Epithelial cell of esophagus (primary cell): ENCODE data around the gene ANKRD33B.
"Not testable (repeated sequence)": the region's sequence is repeated elsewhere in the genome, so short reads cannot be mapped to it uniquely, and the experiment has no call there.

ENCODE experiments used
- DNase-seq: peaks from one replicate; pipeline ENCODE4 v3.0.0; 2010; ENCODE audit warnings: low read depth
- H3K4me3 ChIP-seq: 2 replicates; pipeline ENCODE4 v1.5.1; 2011; ENCODE audit warnings: mild to moderate bottlenecking, low read length, control low read depth
- TF ChIP-seq, protein P1 (sequence below): IDR thresholded peaks from 2 replicates; pipeline ENCODE4 v1.5.1; 2011; ENCODE audit warnings: low read depth, mild to moderate bottlenecking, low read length, control low read depth, inconsistent platforms; ENCODE audit not compliant: insufficient read depth; ENCODE audit errors: missing control alignments

The ANKRD33B gene

GRCh38 chr5:10563945-10564837 is at the start of gene ANKRD33B:
TSS of gene ANKRD33B (plus strand) at chr5:10564070. CDS start at chr5:10564468, 398 bp downstream.
- TF ChIP-seq, protein P1, sequence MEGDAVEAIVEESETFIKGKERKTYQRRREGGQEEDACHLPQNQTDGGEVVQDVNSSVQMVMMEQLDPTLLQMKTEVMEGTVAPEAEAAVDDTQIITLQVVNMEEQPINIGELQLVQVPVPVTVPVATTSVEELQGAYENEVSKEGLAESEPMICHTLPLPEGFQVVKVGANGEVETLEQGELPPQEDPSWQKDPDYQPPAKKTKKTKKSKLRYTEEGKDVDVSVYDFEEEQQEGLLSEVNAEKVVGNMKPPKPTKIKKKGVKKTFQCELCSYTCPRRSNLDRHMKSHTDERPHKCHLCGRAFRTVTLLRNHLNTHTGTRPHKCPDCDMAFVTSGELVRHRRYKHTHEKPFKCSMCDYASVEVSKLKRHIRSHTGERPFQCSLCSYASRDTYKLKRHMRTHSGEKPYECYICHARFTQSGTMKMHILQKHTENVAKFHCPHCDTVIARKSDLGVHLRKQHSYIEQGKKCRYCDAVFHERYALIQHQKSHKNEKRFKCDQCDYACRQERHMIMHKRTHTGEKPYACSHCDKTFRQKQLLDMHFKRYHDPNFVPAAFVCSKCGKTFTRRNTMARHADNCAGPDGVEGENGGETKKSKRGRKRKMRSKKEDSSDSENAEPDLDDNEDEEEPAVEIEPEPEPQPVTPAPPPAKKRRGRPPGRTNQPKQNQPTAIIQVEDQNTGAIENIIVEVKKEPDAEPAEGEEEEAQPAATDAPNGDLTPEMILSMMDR, result no peak
- peak within 1 kb of the TSS; percentile 47 for H3K4me3 ChIP-seq
- DNase-seq, result peak; percentile 46

DNA sequence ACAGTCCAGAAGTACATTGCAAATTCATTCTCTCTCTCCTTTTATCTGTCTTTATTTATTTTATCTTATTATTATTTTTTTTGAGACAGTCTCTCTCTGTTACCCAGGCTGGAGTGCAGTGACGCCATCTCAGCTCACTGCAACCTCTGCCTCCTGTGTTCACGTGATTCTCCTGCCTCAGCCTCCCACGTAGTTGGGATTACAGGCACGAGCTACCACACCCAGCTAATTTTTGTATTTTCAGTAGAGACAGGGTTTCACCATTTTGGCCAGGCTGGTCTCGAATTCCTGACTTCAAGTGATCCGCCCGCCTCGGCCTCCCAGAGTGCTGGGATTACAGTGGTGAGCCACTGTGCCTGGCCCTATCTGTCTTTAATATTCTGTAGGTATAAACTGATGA is 49.3 kb upstream of the ANKRD33B start:
- H3K4me3 ChIP-seq, DNase-seq: not testable (repeated sequence)

GRCh38 chr5:10515492-10515891 is 48.4 kb upstream of the ANKRD33B start:
- H3K4me3 ChIP-seq, result no peak overlapping the region
- DNase-seq, result no peak
- TF ChIP-seq, protein P1, result no peak

DNA sequence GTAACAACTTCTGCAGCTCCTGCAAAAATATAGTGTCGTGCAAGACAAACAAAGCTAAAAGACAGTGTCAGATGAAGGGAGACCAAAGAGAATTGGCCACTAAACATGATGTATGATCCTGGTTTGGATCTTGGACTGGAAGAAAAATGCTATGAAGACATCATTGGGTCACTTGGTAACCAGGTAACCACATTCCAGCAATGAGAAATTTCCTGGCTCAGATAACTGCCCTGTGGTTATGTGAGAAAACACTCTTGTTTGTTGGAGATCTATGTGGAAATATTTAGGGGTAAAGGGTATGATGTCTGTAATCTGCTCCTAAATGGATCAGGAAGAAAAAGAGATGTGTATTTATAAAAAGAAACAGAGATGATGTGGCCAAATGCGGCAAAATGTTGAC is 45.5 kb upstream of the ANKRD33B start:
- TF ChIP-seq, protein P1, result no peak
- no peak overlapping the region for H3K4me3 ChIP-seq
- no peak for DNase-seq

- H3K4me3 ChIP-seq, result no peak overlapping the region
- DNase-seq, result no peak
- TF ChIP-seq, protein P1, result no peak
Observed at GRCh38 chr5:10519729-10520128, 44.1 kb upstream of the ANKRD33B start.

GRCh38 chr5:10520706-10521105 is 43.2 kb upstream of the ANKRD33B start:
- TF ChIP-seq, protein P1, result no peak
- H3K4me3 ChIP-seq, result no peak overlapping the region
- DNase-seq, result no peak

DNA sequence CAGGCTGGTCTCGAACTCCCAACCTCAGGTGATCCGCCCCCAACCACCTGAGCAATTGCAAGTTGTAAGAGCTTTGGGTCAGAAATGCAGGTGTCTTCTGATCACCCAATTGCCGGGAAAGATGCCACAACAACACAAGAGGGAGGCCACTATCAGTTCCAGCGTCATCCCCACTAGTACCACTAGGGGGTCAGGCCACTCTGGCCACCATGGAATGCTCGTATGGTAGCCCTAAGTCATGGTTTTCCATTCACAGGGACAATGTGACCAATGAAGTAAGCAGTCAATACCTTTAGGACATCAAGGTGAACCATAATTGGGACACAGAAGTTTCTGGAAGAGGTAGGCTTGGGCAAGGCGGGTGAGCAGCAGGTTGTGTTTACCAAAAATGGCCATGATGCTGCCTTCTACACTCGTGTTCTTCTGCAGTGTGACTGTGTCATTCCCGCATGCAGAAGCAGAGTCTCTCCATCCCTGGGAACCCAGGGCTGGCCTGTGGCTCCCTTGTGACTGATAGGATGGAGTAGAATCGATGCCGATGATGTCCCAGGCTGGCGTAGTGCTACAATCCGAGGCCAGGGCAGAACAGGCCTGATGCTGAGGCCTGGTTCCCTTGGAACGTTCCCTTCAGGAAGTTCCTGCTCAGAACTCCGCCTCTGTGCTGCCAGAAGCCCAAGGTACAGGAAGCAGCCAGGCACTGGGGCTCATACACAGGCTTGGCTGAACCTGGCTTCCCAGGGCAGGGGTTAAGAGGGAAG is 42.2 kb upstream of the ANKRD33B start:
- DNase-seq, result no peak
- TF ChIP-seq, protein P1, result peak; percentile 41
- H3K4me3 ChIP-seq, result no peak overlapping the region
